Left ventricle myocardium superior (tissue), 1 donor: Measurements from ENCODE around the gene DPP10. TPM values are rescaled to one million over a fixed set of nuclear protein-coding genes. Genes with fewer than 3 reads are reported as not detected.

Experiments
- ATAC-seq: fragments of 200-7000 bp; cut with Tn5 transposase; one replicate; pipeline ENCODE4 v1.9.1; 2020; ENCODE audit warnings: mild to moderate bottlenecking, moderate library complexity
- DNase-seq: peaks from one replicate; pipeline ENCODE4 v3.0.0-alpha.2; 2020
- intact Hi-C: fragments of 100-400 bp; cut with micrococcal nuclease; formaldehyde crosslinking; loops from one replicate; pipeline ENCODE4 v1.11.0; 2022
- total RNA-seq: library from RNA; stranded (reverse); fragmentation: NEBNext Ultra II Directional; extraction: Animal tissue kit (Norgen Biotek cat#: 25700); gene quantifications from one replicate; pipeline ENCODE4 v1.2.1, GENCODE V29; 2021
- donor health status: DM: no; HTN: yes; CAD: no; lungs with severe emphysema.

DPP10 gene
- total RNA-seq, 1 donor from 2014 or later, result 0.27 TPM

DNA sequence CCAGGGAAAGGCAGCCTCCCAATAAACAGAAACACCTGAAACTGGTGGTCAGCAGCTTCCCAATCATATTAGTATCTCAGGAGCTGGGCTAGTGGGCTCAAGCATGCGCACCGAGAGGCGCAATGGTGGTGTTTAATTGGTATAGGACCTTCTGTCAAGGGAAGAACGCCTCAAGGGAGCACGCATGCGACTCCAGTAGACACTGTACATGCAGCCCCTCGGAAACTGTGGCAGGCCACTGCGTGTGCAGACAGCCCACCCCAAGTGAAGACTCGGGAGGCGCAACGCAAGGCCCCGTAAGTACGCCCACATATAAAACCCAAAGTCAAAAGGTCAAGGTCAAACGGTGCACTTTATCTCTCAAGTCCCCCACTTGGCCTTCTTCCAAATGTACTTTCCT, 1405.8 kb downstream of the DPP10 start:
- intact Hi-C loops, result no loop called here
- DNase-seq, result no peak
- no peak for ATAC-seq

DNA sequence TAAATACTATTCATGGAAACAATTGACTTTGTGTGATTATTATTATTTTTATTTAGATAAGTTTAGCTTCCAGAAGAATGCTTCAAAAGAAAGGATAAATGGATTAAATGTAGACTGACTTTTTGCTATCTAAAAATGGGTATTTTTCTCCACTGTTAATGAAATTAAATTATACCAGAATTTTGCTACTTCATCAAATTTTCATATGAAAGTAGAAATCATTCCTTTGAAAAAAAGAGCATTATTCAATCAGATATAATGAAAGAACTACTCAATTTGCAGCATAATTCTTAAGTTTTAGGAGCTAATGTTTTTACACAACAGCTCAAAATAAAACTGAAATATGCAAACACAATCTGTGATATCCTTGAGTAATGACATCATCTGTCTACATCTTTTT, 1424.6 kb downstream of the DPP10 start:
- DNase-seq, result no peak
- no peak for ATAC-seq
- intact Hi-C loops, result no loop called here

- DNase-seq (no peak), ATAC-seq (no peak)
- intact Hi-C loops, result no loop called here
These were observed 1432.0 kb downstream of the DPP10 start for GRCh38 chr2:115874427-115874826.

DNA sequence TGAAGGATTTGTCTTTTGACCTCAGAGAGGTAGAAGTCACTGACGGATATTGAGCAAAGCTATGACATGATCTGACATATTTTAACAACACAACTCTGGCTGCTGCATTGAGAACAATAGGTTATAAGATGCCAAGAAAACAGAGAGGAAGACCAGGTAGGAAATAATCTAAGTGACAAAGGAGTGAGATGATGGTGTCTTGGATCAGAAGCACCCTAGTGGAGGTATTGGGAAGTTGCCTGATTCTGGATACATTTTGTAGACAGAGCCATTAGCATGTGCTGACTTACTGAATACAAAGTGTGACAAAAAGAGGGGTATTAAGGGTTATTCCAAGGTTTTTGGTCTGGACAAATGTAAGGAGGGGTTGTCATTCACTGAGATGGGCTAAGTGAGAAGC, 1438.1 kb downstream of the DPP10 start:
- DNase-seq (no peak), ATAC-seq (no peak)
- intact Hi-C loops, result no loop called here

- DNase-seq, result no peak
These were observed 1444.9 kb downstream of the DPP10 start for GRCh38 chr2:115887209-115887776.

More at GRCh38 chr2:115887209-115887776, 1444.9 kb downstream of the DPP10 start:
- no peak for ATAC-seq
- intact Hi-C loops, result no loop called here
